DMS153 (cell line): ENCODE results near the gene LGI4.

Source experiments
- DNase-seq: peaks from one replicate; lab custom pipeline; 2025; lab: John Stamatoyannopoulos, UW

Gene LGI4

DNA sequence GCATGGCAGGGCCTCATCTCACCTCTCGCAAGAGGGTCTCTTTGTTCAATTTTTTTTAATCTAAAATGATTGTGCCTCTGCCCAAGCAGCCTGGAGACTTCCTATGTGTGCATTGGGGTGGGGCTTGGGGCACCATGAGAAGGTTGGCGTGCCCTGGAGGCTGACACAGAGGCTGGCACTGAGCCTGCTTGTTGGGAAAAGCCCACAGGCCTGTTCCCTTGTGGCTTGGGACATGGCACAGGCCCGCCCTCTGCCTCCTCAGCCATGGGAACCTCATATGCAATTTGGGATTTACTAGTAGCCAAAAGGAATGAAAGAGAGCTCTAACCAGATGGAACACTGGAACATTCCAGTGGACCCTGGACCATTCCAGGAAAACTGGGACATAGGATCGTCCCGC is 11.3 kb downstream of the LGI4 start:
- DNase-seq, result no peak

GRCh38 chr19:35122687-35123551 is 11.9 kb downstream of the LGI4 start:
- no peak for DNase-seq

GRCh38 chr19:35120898-35121297 is 14.0 kb downstream of the LGI4 start:
- no peak for DNase-seq

DNA sequence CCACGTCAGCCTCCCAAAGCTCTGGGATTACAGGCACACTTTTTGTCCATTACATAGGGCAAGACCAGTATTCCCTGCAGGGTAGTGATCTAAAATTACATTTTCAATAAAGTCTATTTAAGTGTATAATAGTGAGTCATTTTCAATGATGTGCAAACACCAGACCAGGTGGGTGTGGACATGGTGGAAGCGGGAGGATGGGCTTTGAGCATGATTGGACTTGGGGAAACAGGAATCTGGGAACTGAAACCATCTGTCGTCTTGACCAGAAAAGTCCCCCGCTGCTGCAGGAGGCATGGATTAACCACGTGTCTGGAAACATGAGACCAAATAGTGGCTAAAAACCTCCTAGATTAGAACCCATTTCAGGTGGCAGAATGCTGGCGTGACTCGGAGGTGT is 14.4 kb downstream of the LGI4 start:
- DNase-seq, result peak; percentile 73

- no peak for DNase-seq
Measured at GRCh38 chr19:35119578-35120155, 15.2 kb downstream of the LGI4 start.

DNA sequence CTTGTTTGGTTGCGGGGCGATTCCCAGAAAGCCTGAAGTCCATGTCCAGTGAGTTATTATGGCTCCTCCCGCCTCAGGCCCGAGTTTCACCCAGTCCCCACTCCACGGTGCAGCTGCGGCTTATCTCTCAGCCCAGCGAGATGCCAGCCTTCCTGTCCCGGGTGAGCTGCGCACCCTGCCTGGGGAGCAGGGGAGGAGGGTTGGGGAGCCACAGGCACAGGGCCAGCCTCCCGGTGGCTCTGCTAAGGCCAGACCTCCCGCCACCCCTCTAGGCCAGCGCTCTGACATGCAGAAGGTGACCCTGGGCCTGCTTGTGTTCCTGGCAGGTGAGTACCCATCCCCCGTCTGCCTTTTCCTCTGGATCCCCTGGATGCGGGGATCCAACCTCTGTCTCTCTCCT is 15.8 kb downstream of the LGI4 start:
- no peak for DNase-seq

- DNase-seq, result no peak
Measured at GRCh38 chr19:35118268-35119020, 16.4 kb downstream of the LGI4 start.

- DNase-seq, result no peak
Measured at GRCh38 chr19:35117799-35118198, 17.1 kb downstream of the LGI4 start.

GRCh38 chr19:35117116-35117515 is 17.7 kb downstream of the LGI4 start:
- no peak for DNase-seq

DNA sequence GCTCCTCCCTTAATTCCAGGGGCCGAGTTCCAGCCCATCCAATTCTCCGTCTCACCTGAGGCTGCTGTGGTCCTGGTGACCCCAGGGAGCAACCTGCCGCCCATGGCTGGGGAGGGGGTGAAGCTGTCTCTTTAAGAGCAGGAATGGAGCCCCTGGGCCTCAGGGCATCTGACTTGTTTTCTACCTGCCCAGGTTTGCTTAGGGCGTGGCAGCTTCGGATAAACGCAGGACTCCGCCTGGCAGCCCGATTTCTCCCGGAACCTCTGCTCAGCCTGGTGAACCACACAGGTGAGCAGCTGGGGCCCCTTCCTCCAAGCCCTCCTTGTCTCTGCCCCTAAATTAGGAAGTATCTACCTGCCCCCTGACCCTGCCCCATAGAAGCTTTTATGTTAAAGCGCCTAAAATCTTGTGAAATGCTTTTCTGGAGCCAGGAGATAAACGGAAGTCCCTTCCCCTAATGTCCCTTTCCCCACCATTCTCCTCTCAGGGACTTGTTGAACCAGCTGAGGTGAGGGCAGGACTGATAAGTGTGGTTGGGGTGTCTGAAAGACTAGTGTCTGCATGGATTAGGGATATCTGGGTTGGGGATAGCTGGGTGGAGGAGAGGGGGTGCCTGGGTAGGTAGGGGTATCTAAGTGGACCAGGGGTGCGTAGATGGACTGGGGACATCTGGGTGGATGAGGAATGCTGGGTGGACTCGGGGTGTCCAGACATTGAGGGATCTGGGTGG is 18.6 kb downstream of the LGI4 start:
- DNase-seq, result peak; percentile 35

DNA sequence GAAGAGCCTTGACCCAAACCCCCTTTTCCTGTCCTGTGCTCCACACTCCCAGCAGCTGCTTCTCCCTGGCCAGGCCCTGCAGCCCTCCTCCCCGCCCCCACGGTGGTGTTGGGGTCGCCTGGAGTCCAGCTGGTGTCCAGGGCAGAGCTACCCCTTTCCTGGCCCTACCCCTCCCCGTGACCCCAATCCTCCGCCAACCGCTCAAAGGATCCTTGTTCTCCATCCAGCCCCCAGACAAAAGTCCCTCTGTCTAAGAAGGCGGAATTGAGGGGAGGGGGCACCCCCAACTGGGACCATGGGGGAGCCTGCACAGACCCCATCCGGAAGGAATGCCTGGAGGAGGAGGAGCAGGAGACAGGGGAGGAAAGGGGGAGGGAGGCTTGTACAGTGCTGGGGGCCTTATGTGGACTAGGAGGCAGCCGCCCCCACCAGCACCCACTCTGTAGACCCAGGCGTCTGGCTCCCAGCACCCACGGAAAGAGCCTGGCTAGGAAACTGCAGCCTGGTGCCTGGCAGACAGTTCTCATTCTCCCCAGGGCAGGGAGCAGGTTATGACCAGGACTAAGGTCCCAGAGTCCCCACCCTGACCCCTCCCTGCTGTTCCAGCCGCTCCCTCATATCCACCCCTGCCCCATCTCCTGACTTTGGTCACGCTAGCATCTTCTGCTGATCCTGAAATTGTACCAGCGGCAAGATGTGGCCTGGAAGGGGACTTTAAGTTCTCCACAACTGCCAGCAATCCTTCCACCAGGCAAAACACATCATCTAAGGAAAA is 19.5 kb downstream of the LGI4 start, which contains the start of gene FXYD3:
FXYD3 (plus strand) TSS at position 647 of the 775 bp plus-strand sequence. CDS start 3,554 bp downstream, outside the sequence.
- peak; percentile 2 for DNase-seq

- DNase-seq, result peak; percentile 41
Measured at GRCh38 chr19:35114353-35115176, 20.3 kb downstream of the LGI4 start.

- DNase-seq, result no peak
Measured at GRCh38 chr19:35112995-35113688, 21.7 kb downstream of the LGI4 start.

- DNase-seq, result no peak
Measured at GRCh38 chr19:35110974-35111373, 23.9 kb downstream of the LGI4 start.

DNA sequence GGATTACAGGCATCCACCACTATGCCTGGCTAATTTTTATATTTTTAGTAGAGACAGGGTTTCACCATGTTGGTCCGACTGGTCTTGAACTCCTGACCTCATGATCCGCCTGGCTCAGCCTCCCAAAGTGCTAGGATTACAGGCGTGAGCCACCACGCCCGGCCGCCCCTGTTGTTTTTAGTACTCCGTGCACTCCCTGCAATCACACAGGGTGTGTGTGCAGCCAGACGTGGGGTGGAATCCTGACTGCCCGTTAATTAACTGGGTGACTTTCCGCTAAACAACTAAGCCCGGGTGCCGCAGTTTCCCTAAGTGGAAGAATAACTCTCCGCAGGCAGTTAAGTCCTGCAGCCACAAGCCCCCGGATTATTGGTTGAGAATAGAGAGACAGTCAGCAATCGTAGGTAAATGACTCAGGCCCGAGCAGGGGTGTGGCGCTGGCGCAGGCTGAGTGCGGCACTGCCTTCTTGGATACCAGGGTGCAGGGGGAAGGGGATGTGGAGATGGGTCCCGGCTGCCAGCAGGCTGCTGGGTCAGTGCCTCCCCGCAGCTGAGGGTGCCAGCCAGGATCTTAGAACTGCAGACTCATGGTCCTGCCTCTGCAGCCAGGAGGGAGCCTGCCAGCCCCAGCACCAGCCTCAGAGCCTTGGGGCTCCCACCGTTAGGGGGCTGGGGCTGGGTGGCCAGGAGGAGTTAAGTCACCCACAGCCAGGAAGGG is 25.3 kb downstream of the LGI4 start:
- DNase-seq, result no peak

GRCh38 chr19:35108730-35109129 is 26.1 kb downstream of the LGI4 start:
- no peak for DNase-seq

DNA sequence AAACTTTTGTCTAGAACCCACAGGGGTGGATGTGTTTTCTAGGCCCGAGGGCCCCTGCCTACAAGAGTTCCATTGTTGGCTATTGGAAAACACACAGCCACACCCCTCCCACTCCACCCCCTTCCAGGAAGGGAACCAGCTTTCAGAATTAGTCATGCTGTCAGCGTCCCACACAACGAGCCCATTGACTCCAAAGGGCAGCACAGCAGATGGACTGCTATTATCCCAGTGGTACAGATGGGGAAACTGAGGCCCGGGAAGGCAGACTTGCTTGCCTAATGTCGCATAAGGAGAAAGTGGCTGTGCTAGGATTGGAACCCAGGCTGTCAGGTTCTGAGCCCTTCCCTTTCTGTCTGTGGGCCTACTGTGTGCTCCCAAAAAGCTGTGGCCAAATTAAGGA is 27.3 kb downstream of the LGI4 start:
- no peak for DNase-seq

DNA sequence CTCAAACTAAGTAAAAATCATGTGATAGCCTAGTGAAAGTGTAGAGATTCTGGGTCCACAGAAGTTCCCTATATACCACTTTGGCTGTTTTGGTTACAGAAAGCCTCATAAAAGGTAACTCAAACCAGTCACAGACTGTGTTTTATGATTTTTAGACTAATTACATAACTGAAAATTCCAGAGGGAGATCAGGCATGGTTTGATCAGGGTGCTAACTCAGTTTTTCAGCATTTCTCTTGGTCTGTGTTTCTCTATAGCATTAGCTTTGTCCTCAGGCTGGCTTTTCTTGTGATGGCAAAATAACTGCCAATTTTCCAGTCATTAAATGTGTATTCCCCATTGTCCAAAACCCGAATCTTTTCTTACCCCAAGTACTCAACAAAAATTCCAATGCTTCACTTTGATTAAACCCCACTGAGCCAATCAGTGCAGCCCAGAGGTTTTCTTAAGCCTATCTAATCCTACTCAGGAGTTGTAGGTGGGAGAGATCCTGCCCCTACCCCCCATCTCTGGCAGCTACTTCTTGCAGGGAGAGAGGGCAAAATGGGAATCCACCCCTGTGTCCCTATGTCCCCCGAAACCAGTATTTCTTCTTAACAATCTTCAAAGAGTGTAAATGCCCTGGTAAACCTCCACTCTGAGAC is 27.8 kb downstream of the LGI4 start:
- DNase-seq, result no peak

- DNase-seq, result no peak
Measured at GRCh38 chr19:35106291-35106583, 28.6 kb downstream of the LGI4 start.
